Colonic mucosa (tissue), 4 donors: ENCODE measurements around the gene UQCRHL. TPM values are rescaled to one million over a fixed set of nuclear protein-coding genes. Genes with fewer than 3 reads are reported as not detected.
A peak's percentile ranks its signal among the peaks of the same experiment; 100 is the strongest.

Experiments
- DNase-seq: peaks from one replicate; pipeline ENCODE4 v3.0.0-alpha.2; 2020
- H3K27ac ChIP-seq: fragments of 200-600 bp; one replicate; pipeline ENCODE4 v1.8.0; 2021
- H3K27me3 ChIP-seq: fragments of 200-600 bp; one replicate; pipeline ENCODE4 v1.8.0; 2021
- H3K36me3 ChIP-seq: fragments of 200-600 bp; one replicate; pipeline ENCODE4 v1.8.0; 2021
- H3K4me1 ChIP-seq: fragments of 200-600 bp; one replicate; pipeline ENCODE4 v1.8.0; 2021; ENCODE audit warnings: mild to moderate bottlenecking
- H3K4me3 ChIP-seq: fragments of 200-600 bp; one replicate; pipeline ENCODE4 v1.8.0; 2021
- H3K9ac ChIP-seq, 2 donors: one replicate each; pipeline ENCODE4 v1.7.0; 2013; ENCODE audit warnings: control low read depth in 2 of 2, low read depth in 2 of 2, low read length in 2 of 2
- H3K9me3 ChIP-seq: fragments of 200-600 bp; one replicate; pipeline ENCODE4 v1.8.0; 2021
- CTCF ChIP-seq: fragments of 200-600 bp; IDR thresholded peaks from one replicate; pipeline ENCODE4 v1.8.0; 2022; ENCODE audit warnings: antibody characterized with exemption, mild to moderate bottlenecking
- intact Hi-C: fragments of 100-400 bp; cut with DNase I; formaldehyde crosslinking; loops from one replicate; pipeline ENCODE4 v1.14.1; 2022
- total RNA-seq, 2 donors: library from RNA; stranded (reverse); fragmentation: NEBNext Ultra II Directional in 1 of 2; extraction: Animal tissue kit (Norgen Biotek cat#: 25700) in 1 of 2; gene quantifications; one replicate each; pipeline ENCODE4 v1.2.1, GENCODE V29; 2021
- donor health status: healthy.
- donor health status: DM: no; HTN: no; CAD: no.
- donor health status: DM: no; HTN: no; CAD: no.

The UQCRHL gene
- total RNA-seq, 2 donors from 2014 or later: 2.4 to 3.2 TPM

GRCh38 chr1:15804060-15804459 lies 3.4 kb downstream of the UQCRHL start:
- no peak overlapping the region for H3K4me3 ChIP-seq
- H3K36me3 ChIP-seq: no peaks in the 10 kb centered on the region
- H3K27ac ChIP-seq: no peak overlapping the region
- no peak overlapping the region for H3K9ac ChIP-seq
- H3K27me3 ChIP-seq: no peaks in the 10 kb centered on the region
- no peak for DNase-seq
- no peaks in the 10 kb centered on the region for H3K9me3 ChIP-seq
- intact Hi-C loops: no loop called here
- H3K4me1 ChIP-seq: peaks cover 6% of the 10 kb centered on the region
- no peak for TF ChIP-seq CTCF

GRCh38 chr1:15803380-15803779 lies 4.1 kb downstream of the UQCRHL start:
- intact Hi-C loops: no loop called here

GRCh38 chr1:15802234-15802965 lies 5.0 kb downstream of the UQCRHL start:
- intact Hi-C loops: no loop called here
- H3K9ac ChIP-seq: no peak overlapping the region
- no peak overlapping the region for H3K27ac ChIP-seq

More at GRCh38 chr1:15803380-15803779, 4.1 kb downstream of the UQCRHL start:
- Histone ChIP-seq H3K4me3 (no peak overlapping the region), H3K4me1 (peaks cover 6% of the 10 kb centered on the region), H3K36me3 (no peaks in the 10 kb centered on the region), H3K9ac (no peak overlapping the region), H3K27ac (no peak overlapping the region), H3K27me3 (no peaks in the 10 kb centered on the region), H3K9me3 (no peaks in the 10 kb centered on the region)
- no peak for TF ChIP-seq CTCF
- no peak for DNase-seq

DNA sequence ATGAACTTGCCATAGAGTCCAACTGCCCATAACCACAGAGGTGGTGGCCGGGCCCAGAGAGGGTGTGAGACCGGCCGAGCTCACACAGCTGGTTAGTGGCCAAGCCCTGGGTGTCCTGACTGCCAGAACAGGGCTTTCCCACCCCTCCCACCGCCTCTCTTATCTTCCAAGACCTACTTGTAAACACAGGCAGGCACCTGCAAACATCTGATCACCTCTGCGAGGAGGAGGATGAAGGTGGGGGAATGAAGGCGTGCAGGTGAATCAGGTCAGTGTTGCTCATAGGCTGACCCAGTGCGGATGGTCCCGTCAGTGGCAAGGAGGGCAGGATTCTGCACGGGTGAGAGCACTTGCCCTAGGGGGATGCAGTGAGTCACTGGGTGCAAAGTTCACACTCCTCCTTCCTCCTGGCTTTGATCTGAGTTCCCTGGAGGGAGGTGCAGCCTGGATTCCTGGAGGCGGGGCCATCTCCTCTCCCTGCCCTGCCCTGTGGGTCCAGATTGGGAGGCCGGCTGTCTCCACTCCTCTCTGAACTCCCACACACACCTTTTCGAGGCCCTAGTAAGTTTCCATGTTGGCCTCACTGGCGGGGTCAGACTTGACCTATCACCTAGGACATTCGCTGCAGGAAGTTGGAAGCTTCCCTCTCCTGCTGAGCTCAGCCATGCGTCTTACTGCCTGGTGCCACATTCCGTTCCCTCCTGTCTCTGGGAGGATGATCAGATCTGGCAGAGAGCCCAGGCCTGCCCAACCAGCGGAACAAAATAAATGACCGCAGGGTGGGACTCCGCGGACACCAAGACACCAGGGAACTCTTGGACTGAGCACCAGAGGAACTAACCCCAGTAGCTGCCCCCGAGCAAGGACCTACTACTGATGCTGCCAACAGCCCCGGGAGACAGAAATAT lies 7.3 kb downstream of the UQCRHL start:
- Histone ChIP-seq H3K9ac (peak overlapping the region; percentile 52 to 77), H3K9me3 (no peaks in the 10 kb centered on the region), H3K27ac (peak overlapping the region; percentile 53), H3K27me3 (no peaks in the 10 kb centered on the region), H3K4me1 (peaks cover 6% of the 10 kb centered on the region), H3K4me3 (no peak overlapping the region), H3K36me3 (no peaks in the 10 kb centered on the region)
- DNase-seq: peak; percentile 94
- intact Hi-C loops: no loop called here
- no peak for TF ChIP-seq CTCF

More at GRCh38 chr1:15802234-15802965, 5.0 kb downstream of the UQCRHL start:
- Histone ChIP-seq H3K4me3 (no peak overlapping the region), H3K27me3 (no peaks in the 10 kb centered on the region), H3K36me3 (no peaks in the 10 kb centered on the region), H3K9me3 (no peaks in the 10 kb centered on the region), H3K4me1 (peaks cover 6% of the 10 kb centered on the region)
- DNase-seq: no peak
- no peak for TF ChIP-seq CTCF

DNA sequence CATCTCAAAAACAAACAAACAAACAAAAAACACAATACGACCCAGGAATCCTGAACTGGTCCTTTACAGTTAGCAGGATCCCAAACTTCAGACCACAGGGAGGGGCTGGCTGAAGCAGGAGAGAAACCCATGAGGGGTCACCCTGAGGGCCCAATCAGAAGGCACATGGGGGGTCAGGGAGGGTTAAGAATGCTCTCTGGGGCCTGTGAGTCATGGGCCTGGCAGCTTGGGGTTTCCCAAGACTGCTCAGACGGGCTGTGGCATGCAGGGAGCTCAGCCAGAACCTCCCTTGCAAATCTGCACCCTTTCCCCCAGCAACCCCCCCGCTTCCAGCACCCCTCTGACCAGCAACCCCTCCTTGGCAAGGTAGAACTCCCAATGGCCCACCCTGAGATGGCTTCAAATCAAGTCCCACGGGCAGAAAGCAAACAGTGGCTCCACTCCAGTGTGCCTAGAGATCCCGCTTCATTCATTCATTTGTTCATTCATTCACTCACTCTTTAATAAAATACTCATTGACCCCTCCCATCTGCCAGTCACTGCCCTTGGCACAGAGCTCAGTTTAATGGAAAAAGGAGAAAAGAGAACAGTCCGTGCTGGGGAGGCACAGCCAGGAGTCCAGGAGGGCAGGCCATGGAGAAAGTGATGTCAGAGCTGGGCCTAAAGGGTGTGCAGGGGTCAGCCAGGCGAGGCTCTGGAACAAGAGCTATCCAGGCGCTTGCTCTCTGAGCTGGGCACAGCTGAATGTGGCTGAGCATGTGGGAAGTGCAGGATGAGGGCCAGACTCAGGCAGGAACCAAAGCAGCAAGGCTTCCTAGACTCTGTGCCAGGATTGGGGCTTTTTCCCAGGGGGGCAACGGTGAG lies 8.2 kb downstream of the UQCRHL start:
- intact Hi-C loops: no loop called here

More for the DNA sequence above, 8.2 kb downstream of the UQCRHL start:
- no peaks in the 10 kb centered on the region for H3K9me3 ChIP-seq
- no peak overlapping the region for H3K4me3 ChIP-seq
- H3K36me3 ChIP-seq: no peaks in the 10 kb centered on the region
- peak overlapping the region; percentile 52 to 77 for H3K9ac ChIP-seq
- DNase-seq: no peak
- peak overlapping the region; percentile 53 for H3K27ac ChIP-seq
- H3K4me1 ChIP-seq: peaks cover 6% of the 10 kb centered on the region
- H3K27me3 ChIP-seq: no peaks in the 10 kb centered on the region
- TF ChIP-seq CTCF: no peak
